ENCODE results near the gene CRISP3. TPM values are rescaled to one million over a fixed set of nuclear protein-coding genes. Genes with fewer than 3 reads are reported as not detected.
"Not testable (repeated sequence)": the region's sequence is repeated elsewhere in the genome, so short reads cannot be mapped to it uniquely, and the experiment has no call there.

CRISP3 gene
- total and polyA plus RNA-seq, 2 donors from 2014 or later: not detected

DNA sequence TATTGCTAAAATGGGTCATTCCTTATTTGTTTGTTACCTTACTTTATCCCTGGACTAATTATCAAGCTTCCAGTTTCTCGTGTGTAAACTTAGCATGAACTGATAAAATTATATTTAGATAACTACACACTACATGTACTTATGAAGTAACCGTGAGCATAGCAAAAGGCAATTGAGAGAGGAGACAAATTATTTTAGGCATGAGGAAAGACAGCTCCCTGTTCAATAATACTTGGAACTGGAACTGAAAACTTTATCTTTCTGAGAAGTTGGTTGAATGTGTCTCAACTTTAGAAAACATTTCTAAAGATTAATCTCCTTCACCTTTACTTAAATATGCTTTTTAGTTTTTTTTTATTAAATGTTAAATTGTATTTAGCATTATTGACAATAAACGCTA is 11.4 kb downstream of the CRISP3 start:
- Histone ChIP-seq H3K27me3 (ENCODE audit: control insufficient read depth, insufficient read depth, low read length) (no peaks in the 10 kb centered on the region), H3K9me3 (ENCODE audit: control insufficient read depth in 2 of 3, insufficient read depth in 1 of 3, low read length in 3 of 3) (no peaks in the 10 kb centered on the region), H3K36me3 (ENCODE audit: control insufficient read depth in 2 of 3, insufficient read depth in 3 of 3, low read length in 3 of 3) (no peaks in the 10 kb centered on the region), H3K9ac (ENCODE audit: low read length in 3 of 3) (no peak overlapping the region), H3K4me1 (ENCODE audit: control insufficient read depth in 2 of 3, insufficient read depth in 2 of 3, low read depth in 1 of 3, low read length in 3 of 3) (no peaks in the 10 kb centered on the region), H3K4me3 (ENCODE audit: low read length in 3 of 3) (no peak overlapping the region), H3K27ac (ENCODE audit: low read depth in 2 of 2, low read length in 2 of 2) (no peak overlapping the region)
- TF ChIP-seq, protein P1, sequence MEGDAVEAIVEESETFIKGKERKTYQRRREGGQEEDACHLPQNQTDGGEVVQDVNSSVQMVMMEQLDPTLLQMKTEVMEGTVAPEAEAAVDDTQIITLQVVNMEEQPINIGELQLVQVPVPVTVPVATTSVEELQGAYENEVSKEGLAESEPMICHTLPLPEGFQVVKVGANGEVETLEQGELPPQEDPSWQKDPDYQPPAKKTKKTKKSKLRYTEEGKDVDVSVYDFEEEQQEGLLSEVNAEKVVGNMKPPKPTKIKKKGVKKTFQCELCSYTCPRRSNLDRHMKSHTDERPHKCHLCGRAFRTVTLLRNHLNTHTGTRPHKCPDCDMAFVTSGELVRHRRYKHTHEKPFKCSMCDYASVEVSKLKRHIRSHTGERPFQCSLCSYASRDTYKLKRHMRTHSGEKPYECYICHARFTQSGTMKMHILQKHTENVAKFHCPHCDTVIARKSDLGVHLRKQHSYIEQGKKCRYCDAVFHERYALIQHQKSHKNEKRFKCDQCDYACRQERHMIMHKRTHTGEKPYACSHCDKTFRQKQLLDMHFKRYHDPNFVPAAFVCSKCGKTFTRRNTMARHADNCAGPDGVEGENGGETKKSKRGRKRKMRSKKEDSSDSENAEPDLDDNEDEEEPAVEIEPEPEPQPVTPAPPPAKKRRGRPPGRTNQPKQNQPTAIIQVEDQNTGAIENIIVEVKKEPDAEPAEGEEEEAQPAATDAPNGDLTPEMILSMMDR (IDR thresholded peaks at IDR 0.05; ENCODE audit: borderline replicate concordance, extremely low read depth, insufficient read depth): no peak
- FAIRE-seq (no peak), DNase-seq (no peak)
- intact Hi-C loops (cut with DNase I): no loop called here

DNA sequence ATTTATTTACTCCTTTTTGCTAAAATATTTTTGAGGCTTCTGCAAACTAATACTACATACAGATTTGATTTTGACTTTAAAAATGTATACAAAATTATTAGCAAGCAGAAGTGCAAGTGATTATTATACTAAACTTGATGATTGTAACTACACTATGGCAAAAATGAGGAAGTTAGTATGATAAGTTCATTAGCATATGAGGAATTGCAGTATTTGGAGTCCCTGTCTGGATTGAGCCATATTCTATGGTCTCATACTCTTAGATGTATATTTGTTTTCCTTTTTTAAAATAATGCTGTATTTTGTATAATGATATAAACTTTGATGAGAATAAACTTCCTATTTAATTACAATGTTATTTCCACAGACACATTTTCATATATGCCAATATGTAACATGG is 13.9 kb downstream of the CRISP3 start:
- no peaks in the 10 kb centered on the region for H3K9me3 ChIP-seq (ENCODE audit: control insufficient read depth in 2 of 3, insufficient read depth in 1 of 3, low read length in 3 of 3)
- H3K4me3 ChIP-seq (ENCODE audit: low read length in 3 of 3): no peak overlapping the region
- intact Hi-C loops (cut with DNase I): no loop called here
- no peak for FAIRE-seq
- no peaks in the 10 kb centered on the region for H3K27me3 ChIP-seq (ENCODE audit: control insufficient read depth, insufficient read depth, low read length)
- TF ChIP-seq, protein P1 (IDR thresholded peaks at IDR 0.05; ENCODE audit: borderline replicate concordance, extremely low read depth, insufficient read depth): no peak
- no peak overlapping the region for H3K27ac ChIP-seq (ENCODE audit: low read depth in 2 of 2, low read length in 2 of 2)
- no peak for DNase-seq
- H3K36me3 ChIP-seq (ENCODE audit: control insufficient read depth in 2 of 3, insufficient read depth in 3 of 3, low read length in 3 of 3): no peaks in the 10 kb centered on the region
- H3K9ac ChIP-seq (ENCODE audit: low read length in 3 of 3): no peak overlapping the region
- no peaks in the 10 kb centered on the region for H3K4me1 ChIP-seq (ENCODE audit: control insufficient read depth in 2 of 3, insufficient read depth in 2 of 3, low read depth in 1 of 3, low read length in 3 of 3)

DNA sequence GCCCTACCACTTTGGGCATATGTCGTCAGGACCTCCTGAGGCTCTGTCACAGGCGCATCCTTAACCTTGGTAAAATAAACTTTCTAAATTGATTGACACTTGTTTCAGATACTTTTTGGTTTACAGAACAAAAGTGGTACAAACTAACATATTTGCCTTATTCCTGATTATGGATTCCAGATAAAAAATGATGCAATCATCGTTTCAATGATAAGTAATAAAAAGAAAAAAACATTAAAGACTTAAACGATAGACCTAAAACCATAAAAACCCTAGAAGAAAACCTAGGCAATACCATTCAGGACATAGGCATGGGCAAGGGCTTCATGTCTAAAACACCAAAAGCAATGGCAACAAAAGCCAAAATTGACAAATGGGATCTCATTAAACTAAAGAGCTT is 20.3 kb downstream of the CRISP3 start:
- FAIRE-seq; H3K9ac ChIP-seq (ENCODE audit: low read length in 3 of 3); H3K4me1 ChIP-seq (ENCODE audit: control insufficient read depth in 2 of 3, insufficient read depth in 2 of 3, low read depth in 1 of 3, low read length in 3 of 3); intact Hi-C loops (cut with DNase I); H3K36me3 ChIP-seq (ENCODE audit: control insufficient read depth in 2 of 3, insufficient read depth in 3 of 3, low read length in 3 of 3); H3K27ac ChIP-seq (ENCODE audit: low read depth in 2 of 2, low read length in 2 of 2); DNase-seq; H3K9me3 ChIP-seq (ENCODE audit: control insufficient read depth in 2 of 3, insufficient read depth in 1 of 3, low read length in 3 of 3); H3K4me3 ChIP-seq (ENCODE audit: low read length in 3 of 3); H3K27me3 ChIP-seq (ENCODE audit: control insufficient read depth, insufficient read depth, low read length): not testable (repeated sequence)

DNA sequence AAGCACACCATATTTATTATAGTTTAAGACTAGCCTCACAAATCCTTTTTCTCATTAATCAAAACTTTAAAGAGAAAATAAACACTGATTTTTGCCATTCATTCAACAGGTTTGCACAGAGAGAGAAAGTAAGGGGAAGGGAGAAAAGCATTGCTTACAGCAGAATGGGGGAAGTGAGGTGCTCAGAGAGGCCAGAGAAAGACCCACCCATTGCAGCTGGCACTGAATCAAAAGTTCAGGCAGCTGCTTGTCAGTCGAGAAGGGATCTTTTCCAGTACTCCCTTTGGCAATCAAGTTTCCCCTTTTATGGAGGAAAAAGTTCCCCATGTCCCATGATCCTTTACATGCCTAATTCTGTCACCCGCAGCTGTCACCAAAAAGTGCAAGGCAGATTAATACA is 22.9 kb downstream of the CRISP3 start:
- FAIRE-seq (no peak), DNase-seq (no peak)
- Histone ChIP-seq H3K9ac (ENCODE audit: low read length in 3 of 3) (no peak overlapping the region), H3K27ac (ENCODE audit: low read depth in 2 of 2, low read length in 2 of 2) (no peak overlapping the region), H3K4me3 (ENCODE audit: low read length in 3 of 3) (no peak overlapping the region), H3K4me1 (ENCODE audit: control insufficient read depth in 2 of 3, insufficient read depth in 2 of 3, low read depth in 1 of 3, low read length in 3 of 3) (no peaks in the 10 kb centered on the region), H3K9me3 (ENCODE audit: control insufficient read depth in 2 of 3, insufficient read depth in 1 of 3, low read length in 3 of 3) (peaks cover 0 to 2% (median 0%) of the 10 kb centered on the region in 3 donors), H3K27me3 (ENCODE audit: control insufficient read depth, insufficient read depth, low read length) (no peaks in the 10 kb centered on the region), H3K36me3 (ENCODE audit: control insufficient read depth in 2 of 3, insufficient read depth in 3 of 3, low read length in 3 of 3) (no peaks in the 10 kb centered on the region)
- TF ChIP-seq, protein P1 (IDR thresholded peaks at IDR 0.05; ENCODE audit: borderline replicate concordance, extremely low read depth, insufficient read depth): no peak
- intact Hi-C loops (cut with DNase I): no loop called here
